Parathyroid adenoma (tissue), 2 donors: ENCODE data around the gene NPEPL1.
"Not testable (repeated sequence)": the region's sequence is repeated elsewhere in the genome, so short reads cannot be mapped to it uniquely, and the experiment has no call there.

Experiments
- H2AFZ ChIP-seq: fragments of 300-600 bp; sonication (generic); one replicate; pipeline ENCODE4 v1.7.0; 2017; ENCODE audit warnings: antibody characterized with exemption, mild to moderate bottlenecking
- H3K27ac ChIP-seq: fragments of 300-600 bp; sonication (generic); one replicate; pipeline ENCODE4 v1.7.0; 2017
- H3K27me3 ChIP-seq: fragments of 300-600 bp; sonication (generic); one replicate; pipeline ENCODE4 v1.7.0; 2017; ENCODE audit warnings: low read length; ENCODE audit not compliant: control insufficient read depth, insufficient read depth
- H3K36me3 ChIP-seq: fragments of 300-600 bp; sonication (generic); one replicate; pipeline ENCODE4 v1.7.0; 2017; ENCODE audit warnings: low read length; ENCODE audit not compliant: control insufficient read depth, insufficient read depth
- H3K4me1 ChIP-seq: fragments of 300-600 bp; sonication (generic); one replicate; pipeline ENCODE4 v1.7.0; 2017; ENCODE audit warnings: control low read depth
- H3K4me2 ChIP-seq: fragments of 300-600 bp; sonication (generic); one replicate; pipeline ENCODE4 v1.7.0; 2017; ENCODE audit warnings: low read length
- H3K4me3 ChIP-seq: fragments of 300-600 bp; sonication (generic); one replicate; pipeline ENCODE4 v1.7.0; 2017; ENCODE audit warnings: low read depth, low read length
- H3K79me2 ChIP-seq: fragments of 300-600 bp; sonication (generic); one replicate; pipeline ENCODE4 v1.7.0; 2017; ENCODE audit warnings: control low read depth
- H3K9ac ChIP-seq: fragments of 300-600 bp; sonication (generic); one replicate; pipeline ENCODE4 v1.7.0; 2017; ENCODE audit warnings: mild to moderate bottlenecking
- H3K9me3 ChIP-seq: fragments of 300-600 bp; sonication (generic); one replicate; pipeline ENCODE4 v1.7.0; 2017; ENCODE audit warnings: low read length; ENCODE audit not compliant: control insufficient read depth
- CTCF ChIP-seq: fragments of 300-600 bp; sonication (generic); IDR thresholded peaks from one replicate; pipeline ENCODE4 v1.7.0; 2017; ENCODE audit warnings: antibody characterized with exemption, mild to moderate bottlenecking
- donor health status: primary hyperparathyroidism.

Gene NPEPL1, protein sequence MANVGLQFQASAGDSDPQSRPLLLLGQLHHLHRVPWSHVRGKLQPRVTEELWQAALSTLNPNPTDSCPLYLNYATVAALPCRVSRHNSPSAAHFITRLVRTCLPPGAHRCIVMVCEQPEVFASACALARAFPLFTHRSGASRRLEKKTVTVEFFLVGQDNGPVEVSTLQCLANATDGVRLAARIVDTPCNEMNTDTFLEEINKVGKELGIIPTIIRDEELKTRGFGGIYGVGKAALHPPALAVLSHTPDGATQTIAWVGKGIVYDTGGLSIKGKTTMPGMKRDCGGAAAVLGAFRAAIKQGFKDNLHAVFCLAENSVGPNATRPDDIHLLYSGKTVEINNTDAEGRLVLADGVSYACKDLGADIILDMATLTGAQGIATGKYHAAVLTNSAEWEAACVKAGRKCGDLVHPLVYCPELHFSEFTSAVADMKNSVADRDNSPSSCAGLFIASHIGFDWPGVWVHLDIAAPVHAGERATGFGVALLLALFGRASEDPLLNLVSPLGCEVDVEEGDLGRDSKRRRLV

GRCh38 chr20:58692579-58693225, at the start of gene NPEPL1:
NPEPL1 (plus strand) TSS chr20:58692800; CDS start chr20:58692901, 101 bp downstream.
- Histone ChIP-seq H3K9me3 (no peaks in the 10 kb centered on the region), H3K27ac (peak within 1 kb of the TSS; percentile 66), H3K4me2 (peak within 1 kb of the TSS; percentile 68), H3K36me3 (no peaks in the 10 kb centered on the region), H2AFZ (peak within 1 kb of the TSS; percentile 95), H3K4me1 (peaks cover 10% of the 10 kb centered on the region), H3K9ac (peak within 1 kb of the TSS; percentile 72), H3K79me2 (peaks cover 5% of the 10 kb centered on the region), H3K4me3 (peak within 1 kb of the TSS; percentile 34), H3K27me3 (no peaks in the 10 kb centered on the region)
- TF ChIP-seq CTCF, result no peak

DNA sequence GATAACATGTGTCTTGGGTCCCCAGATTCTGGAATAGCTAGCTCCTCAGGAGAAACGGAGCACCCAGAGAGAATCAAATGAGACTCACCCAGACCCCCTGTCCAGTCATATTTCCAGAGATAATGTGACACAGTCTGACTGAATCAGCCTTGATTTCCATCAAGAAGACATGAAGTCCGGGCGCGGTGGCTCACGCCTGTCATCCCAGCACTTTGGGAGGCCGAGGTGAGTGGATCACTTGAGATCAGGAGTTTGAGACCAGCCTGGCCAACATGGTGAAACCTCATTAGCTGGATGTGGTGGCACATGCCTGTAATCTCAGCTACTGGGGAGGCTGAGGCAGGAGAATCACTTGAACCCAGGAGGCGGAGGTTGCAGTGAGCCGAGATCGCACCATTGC, 49.7 kb upstream of the NPEPL1 start:
- not testable (repeated sequence) for H3K4me3 ChIP-seq, H3K79me2 ChIP-seq, H3K4me1 ChIP-seq, H3K36me3 ChIP-seq, H3K27ac ChIP-seq, H3K27me3 ChIP-seq, H3K4me2 ChIP-seq, H3K9me3 ChIP-seq, H2AFZ ChIP-seq, H3K9ac ChIP-seq

- no peak overlapping the region for H3K4me3 ChIP-seq
- H3K9ac ChIP-seq, result no peak overlapping the region
- H3K4me1 ChIP-seq, result no peaks in the 10 kb centered on the region
- TF ChIP-seq CTCF, result no peak
- no peak overlapping the region for H3K4me2 ChIP-seq
- H3K9me3 ChIP-seq, result no peaks in the 10 kb centered on the region
- no peaks in the 10 kb centered on the region for H3K27me3 ChIP-seq
- H3K27ac ChIP-seq, result no peak overlapping the region
- no peaks in the 10 kb centered on the region for H3K79me2 ChIP-seq
- no peak overlapping the region for H2AFZ ChIP-seq
- no peaks in the 10 kb centered on the region for H3K36me3 ChIP-seq
Observed at GRCh38 chr20:58645412-58645968, 47.1 kb upstream of the NPEPL1 start.

- Histone ChIP-seq H3K27ac (no peak overlapping the region), H3K79me2 (peaks cover under 1% of the 10 kb centered on the region), H3K36me3 (no peaks in the 10 kb centered on the region), H2AFZ (no peak overlapping the region), H3K9me3 (no peaks in the 10 kb centered on the region), H3K4me3 (no peak overlapping the region), H3K4me1 (no peaks in the 10 kb centered on the region), H3K4me2 (no peak overlapping the region), H3K9ac (no peak overlapping the region), H3K27me3 (no peaks in the 10 kb centered on the region)
- no peak for TF ChIP-seq CTCF
Observed at GRCh38 chr20:58646257-58646656, 46.3 kb upstream of the NPEPL1 start.

- H3K27ac ChIP-seq, result no peak overlapping the region
- H3K9me3 ChIP-seq, result no peaks in the 10 kb centered on the region
- H3K4me1 ChIP-seq, result no peaks in the 10 kb centered on the region
- no peak overlapping the region for H2AFZ ChIP-seq
- H3K4me3 ChIP-seq, result no peak overlapping the region
- TF ChIP-seq CTCF, result no peak
- no peak overlapping the region for H3K4me2 ChIP-seq
- H3K9ac ChIP-seq, result no peak overlapping the region
- H3K79me2 ChIP-seq, result peaks cover 4% of the 10 kb centered on the region
- no peaks in the 10 kb centered on the region for H3K27me3 ChIP-seq
- no peaks in the 10 kb centered on the region for H3K36me3 ChIP-seq
Observed at GRCh38 chr20:58646703-58647102, 45.9 kb upstream of the NPEPL1 start.
